Calu3 (cell line): ENCODE results near the gene UNC13C. TPM values are rescaled to one million over a fixed set of nuclear protein-coding genes. Genes with fewer than 3 reads are reported as not detected.

Source experiments
- BruUV-seq: library from RNA; stranded (reverse); fragments of 400-500 nt; replicated peaks from 2 replicates; lab custom pipeline; 2021; lab: Mats Ljungman, UMichigan
- CTCF ChIA-PET: fragments of 300-600 bp; sonication (Branson Sonifier 250); formaldehyde crosslinking; loops from one replicate; lab custom pipeline; 2022; ENCODE audit warnings: antibody characterized with exemption; lab: Charles Lee
- DNase-seq: peaks from one replicate; pipeline ENCODE4 v3.0.0; 2022
- H3K27ac Mint-ChIP-seq: one replicate; pipeline ENCODE4 v1.8.0; 2022; ENCODE audit warnings: mixed read lengths; ENCODE audit not compliant: unreplicated experiment
- H3K27me3 Mint-ChIP-seq: one replicate; pipeline ENCODE4 v1.8.0; 2022; ENCODE audit warnings: mixed read lengths; ENCODE audit not compliant: unreplicated experiment
- H3K36me3 Mint-ChIP-seq: one replicate; pipeline ENCODE4 v1.8.0; 2022; ENCODE audit warnings: mild to moderate bottlenecking, moderate library complexity, mixed read lengths; ENCODE audit not compliant: insufficient read depth, unreplicated experiment
- H3K4me1 Mint-ChIP-seq: one replicate; pipeline ENCODE4 v1.8.0; 2022; ENCODE audit warnings: mild to moderate bottlenecking, low read depth, mixed read lengths; ENCODE audit not compliant: unreplicated experiment
- H3K4me3 Mint-ChIP-seq: one replicate; pipeline ENCODE4 v1.8.0; 2022; ENCODE audit warnings: mild to moderate bottlenecking, low read depth, moderate library complexity, mixed read lengths; ENCODE audit not compliant: unreplicated experiment
- H3K9me3 Mint-ChIP-seq: one replicate; pipeline ENCODE4 v1.8.0; 2022; ENCODE audit warnings: low read depth, mixed read lengths; ENCODE audit not compliant: unreplicated experiment
- intact Hi-C: fragments of 100-400 bp; cut with micrococcal nuclease; formaldehyde crosslinking; loops from one replicate; pipeline ENCODE4 v1.10.0; 2022; ENCODE audit not compliant: unreplicated experiment
- total RNA-seq: library from RNA; stranded (reverse); gene quantifications from 2 replicates; pipeline ENCODE4 v1.2.3, GENCODE V29; 2022
- TF ChIP-seq, protein P1 (sequence below): fragments of 200-600 bp; IDR thresholded peaks from one replicate; pipeline ENCODE4 v1.8.0; 2022; ENCODE audit warnings: antibody characterized with exemption; ENCODE audit not compliant: unreplicated experiment

UNC13C gene
- total RNA-seq, 1 experiment from 2014 or later, result 0.38 TPM

DNA sequence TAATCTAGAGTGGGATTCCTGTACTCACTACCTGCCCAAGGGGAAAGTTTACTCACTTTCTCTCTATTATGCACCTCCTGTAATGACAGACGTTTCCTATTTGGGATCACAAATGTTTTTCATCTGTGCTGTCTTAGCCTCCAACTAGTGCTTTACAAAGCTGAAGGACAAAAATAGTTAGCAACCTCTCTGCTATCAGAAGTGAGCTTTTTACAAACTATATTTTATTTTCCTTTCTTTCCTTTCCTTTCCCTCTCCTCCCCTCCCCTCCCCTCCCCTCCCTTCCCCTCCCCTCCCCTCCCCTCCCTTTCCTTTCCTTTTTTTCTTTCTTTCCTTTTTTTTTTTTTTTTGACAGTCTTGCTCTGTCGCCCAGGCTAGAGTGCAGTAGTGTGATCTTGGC lies 130.8 kb downstream of the UNC13C start:
- no peaks in the 10 kb centered on the region for H3K36me3 Mint-ChIP-seq
- DNase-seq, result no peak
- peaks cover 5% of the 10 kb centered on the region for H3K9me3 Mint-ChIP-seq
- no peaks in the 10 kb centered on the region for H3K4me1 Mint-ChIP-seq
- H3K27ac Mint-ChIP-seq, result no peak overlapping the region
- CTCF ChIA-PET, result interaction anchor here (0.7 kb wide), 1 partner anchor 34 kb away, joined by 3 read pairs; no protein-coding TSS in a partner anchor
- BruUV-seq, result no TSS peak
- TF ChIP-seq, protein P1, sequence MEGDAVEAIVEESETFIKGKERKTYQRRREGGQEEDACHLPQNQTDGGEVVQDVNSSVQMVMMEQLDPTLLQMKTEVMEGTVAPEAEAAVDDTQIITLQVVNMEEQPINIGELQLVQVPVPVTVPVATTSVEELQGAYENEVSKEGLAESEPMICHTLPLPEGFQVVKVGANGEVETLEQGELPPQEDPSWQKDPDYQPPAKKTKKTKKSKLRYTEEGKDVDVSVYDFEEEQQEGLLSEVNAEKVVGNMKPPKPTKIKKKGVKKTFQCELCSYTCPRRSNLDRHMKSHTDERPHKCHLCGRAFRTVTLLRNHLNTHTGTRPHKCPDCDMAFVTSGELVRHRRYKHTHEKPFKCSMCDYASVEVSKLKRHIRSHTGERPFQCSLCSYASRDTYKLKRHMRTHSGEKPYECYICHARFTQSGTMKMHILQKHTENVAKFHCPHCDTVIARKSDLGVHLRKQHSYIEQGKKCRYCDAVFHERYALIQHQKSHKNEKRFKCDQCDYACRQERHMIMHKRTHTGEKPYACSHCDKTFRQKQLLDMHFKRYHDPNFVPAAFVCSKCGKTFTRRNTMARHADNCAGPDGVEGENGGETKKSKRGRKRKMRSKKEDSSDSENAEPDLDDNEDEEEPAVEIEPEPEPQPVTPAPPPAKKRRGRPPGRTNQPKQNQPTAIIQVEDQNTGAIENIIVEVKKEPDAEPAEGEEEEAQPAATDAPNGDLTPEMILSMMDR, result no peak
- no peaks in the 10 kb centered on the region for H3K27me3 Mint-ChIP-seq
- intact Hi-C loops, result no loop called here
- H3K4me3 Mint-ChIP-seq, result no peak overlapping the region

DNA sequence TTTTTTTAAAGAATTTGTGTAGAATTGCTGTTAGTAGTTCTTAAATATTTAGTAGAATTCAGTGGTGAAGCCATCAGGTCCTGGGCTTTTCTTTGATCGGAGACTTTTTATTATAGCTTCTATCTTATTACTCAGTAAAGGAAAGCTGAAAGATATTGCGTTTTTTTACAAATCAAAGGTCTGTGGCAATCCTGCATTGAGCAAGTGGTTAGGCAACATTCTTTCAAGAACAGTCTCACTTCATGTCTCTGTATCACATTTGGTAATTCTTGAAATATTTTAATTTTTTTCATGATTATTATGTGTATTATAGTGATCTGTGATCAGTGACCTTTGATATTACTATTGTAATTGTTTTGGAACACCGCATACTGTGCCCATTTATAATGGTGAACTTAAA lies 140.8 kb downstream of the UNC13C start:
- H3K27ac Mint-ChIP-seq, result no peak overlapping the region
- H3K36me3 Mint-ChIP-seq, result no peaks in the 10 kb centered on the region
- peaks cover 6% of the 10 kb centered on the region for H3K9me3 Mint-ChIP-seq
- BruUV-seq, result no TSS peak
- TF ChIP-seq, protein P1, result no peak
- CTCF ChIA-PET, result interaction anchor here (0.8 kb wide), 1 partner anchor 41 kb away, joined by 4 read pairs; no protein-coding TSS in a partner anchor
- no peak for DNase-seq
- intact Hi-C loops, result no loop called here
- no peaks in the 10 kb centered on the region for H3K27me3 Mint-ChIP-seq
- no peak overlapping the region for H3K4me3 Mint-ChIP-seq
- H3K4me1 Mint-ChIP-seq, result no peaks in the 10 kb centered on the region

DNA sequence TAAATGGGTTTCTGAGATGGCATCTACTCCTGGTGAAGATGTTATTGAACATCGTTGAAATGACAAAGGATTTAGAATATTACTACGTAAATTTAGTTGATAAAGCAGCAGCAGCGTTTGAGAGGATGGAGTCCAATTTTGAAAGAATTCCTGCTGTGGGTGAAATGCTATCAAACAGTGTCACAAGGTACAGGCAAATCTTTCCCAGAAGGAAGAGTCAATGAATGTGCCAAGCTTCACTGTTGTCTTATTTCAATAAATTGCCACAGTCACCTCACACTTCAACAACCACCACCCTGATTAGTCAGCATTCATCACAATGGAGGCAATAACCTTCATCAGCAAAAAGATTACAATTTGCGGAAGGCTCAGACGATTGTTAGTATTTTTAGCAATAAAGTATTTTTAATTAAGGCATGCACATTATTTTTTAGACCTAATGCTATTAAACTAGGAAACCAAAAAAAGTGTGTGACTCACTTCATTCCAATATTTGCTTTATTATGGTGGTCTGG lies 142.8 kb downstream of the UNC13C start:
- H3K27me3 Mint-ChIP-seq, result no peaks in the 10 kb centered on the region
- H3K27ac Mint-ChIP-seq, result no peak overlapping the region
- H3K9me3 Mint-ChIP-seq, result peaks cover 8% of the 10 kb centered on the region
- H3K36me3 Mint-ChIP-seq, result no peaks in the 10 kb centered on the region
- H3K4me3 Mint-ChIP-seq, result no peak overlapping the region
- CTCF ChIA-PET, result no interaction called here
- no peak for DNase-seq
- intact Hi-C loops, result no loop called here
- BruUV-seq, result no TSS peak
- TF ChIP-seq, protein P1, result no peak
- no peaks in the 10 kb centered on the region for H3K4me1 Mint-ChIP-seq

DNA sequence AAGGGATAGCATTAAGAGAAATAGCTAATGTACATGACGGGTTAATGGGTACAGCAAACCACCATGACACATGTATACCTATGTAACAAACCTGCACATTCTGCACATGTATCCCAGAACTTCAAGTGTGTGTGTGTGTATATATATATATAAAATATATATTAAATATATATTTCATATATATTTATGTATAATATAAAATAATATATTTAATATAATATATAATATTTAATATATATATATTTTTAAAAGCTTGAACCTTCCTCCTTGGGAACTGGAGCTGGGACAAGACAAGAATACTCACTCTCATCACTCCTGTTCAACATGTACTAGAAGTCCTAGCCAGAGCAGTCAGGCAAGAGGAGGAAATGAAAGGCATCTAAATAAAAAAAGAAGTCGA lies 149.3 kb downstream of the UNC13C start:
- Mint-ChIP-seq H3K27me3 (no peaks in the 10 kb centered on the region), H3K36me3 (no peaks in the 10 kb centered on the region), H3K27ac (no peak overlapping the region), H3K9me3 (peaks cover 4% of the 10 kb centered on the region), H3K4me3 (no peak overlapping the region), H3K4me1 (peaks cover 13% of the 10 kb centered on the region)
- DNase-seq, result no peak
- no TSS peak for BruUV-seq
- CTCF ChIA-PET, result no interaction called here
- TF ChIP-seq, protein P1, result no peak
- intact Hi-C loops, result no loop called here
